HG02642 (cell line): ENCODE results near the gene BBS4.
A peak's percentile ranks its signal among the peaks of the same experiment; 100 is the strongest.
"Not testable (repeated sequence)": the region's sequence is repeated elsewhere in the genome, so short reads cannot be mapped to it uniquely, and the experiment has no call there.

ENCODE experiments used
- ATAC-seq: cut with Tn5 transposase; IDR thresholded peaks from one replicate; pipeline ENCODE4 v1.9.1; 2021; ENCODE audit warnings: mild to moderate bottlenecking; ENCODE audit not compliant: unreplicated experiment, poor library complexity

Gene BBS4

DNA sequence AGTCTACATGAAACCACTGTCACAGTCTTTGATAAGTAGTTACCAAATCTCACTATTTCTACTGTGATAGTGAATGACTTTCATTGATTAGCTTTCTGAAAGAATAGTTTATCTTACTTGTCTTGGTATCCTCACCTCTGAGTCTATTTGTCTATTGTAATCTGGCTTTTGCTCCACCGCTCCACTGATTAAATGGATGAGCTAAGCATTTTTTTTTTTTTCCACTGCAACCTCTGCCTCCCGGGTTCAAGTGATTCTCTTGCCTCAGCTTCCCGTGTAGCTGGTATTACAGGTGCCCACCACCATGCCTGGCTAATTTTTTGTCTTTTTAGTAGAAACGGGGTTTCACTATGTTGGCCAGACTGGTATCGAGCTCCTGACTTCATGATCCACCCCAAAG, 12.9 kb downstream of the BBS4 start:
- ATAC-seq: no peak

DNA sequence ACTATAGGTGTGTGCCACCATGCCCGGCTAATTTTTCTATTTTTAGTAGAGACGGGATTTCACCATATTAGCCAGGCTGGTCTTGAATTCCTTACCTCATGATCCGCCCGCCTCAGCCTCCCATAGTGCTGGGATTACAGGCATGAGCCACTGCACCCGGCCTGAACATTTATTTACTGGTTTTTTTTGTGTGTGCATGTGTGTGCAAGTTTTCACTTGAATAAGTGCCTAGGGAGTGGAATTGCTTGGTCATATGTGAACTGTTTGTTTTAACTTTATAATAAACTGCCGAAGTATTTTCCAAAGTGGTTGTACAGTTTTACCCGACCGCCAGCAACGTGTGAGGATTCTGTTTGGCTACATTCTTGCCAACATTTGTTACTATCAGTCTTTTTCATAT, 14.1 kb downstream of the BBS4 start:
- ATAC-seq: no peak

DNA sequence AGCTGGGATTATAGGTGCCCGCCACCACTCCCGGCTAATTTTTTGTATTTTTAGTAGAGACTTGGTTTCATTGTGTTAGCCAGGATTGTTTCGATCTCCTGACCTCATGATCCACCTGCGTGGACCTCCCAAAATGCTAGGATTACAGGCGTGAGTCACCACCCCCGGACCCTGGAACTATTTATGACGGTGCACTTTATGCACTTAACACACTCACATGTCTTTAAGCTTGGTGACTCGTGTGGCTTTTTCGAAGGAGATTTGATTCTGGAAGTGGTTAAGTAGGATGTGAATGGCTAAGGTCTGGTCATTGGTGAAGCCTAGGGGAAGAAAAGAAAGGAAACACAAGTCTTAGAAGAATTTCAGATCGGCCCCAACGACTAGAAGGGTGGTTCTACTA, 20.3 kb downstream of the BBS4 start:
- no peak for ATAC-seq

DNA sequence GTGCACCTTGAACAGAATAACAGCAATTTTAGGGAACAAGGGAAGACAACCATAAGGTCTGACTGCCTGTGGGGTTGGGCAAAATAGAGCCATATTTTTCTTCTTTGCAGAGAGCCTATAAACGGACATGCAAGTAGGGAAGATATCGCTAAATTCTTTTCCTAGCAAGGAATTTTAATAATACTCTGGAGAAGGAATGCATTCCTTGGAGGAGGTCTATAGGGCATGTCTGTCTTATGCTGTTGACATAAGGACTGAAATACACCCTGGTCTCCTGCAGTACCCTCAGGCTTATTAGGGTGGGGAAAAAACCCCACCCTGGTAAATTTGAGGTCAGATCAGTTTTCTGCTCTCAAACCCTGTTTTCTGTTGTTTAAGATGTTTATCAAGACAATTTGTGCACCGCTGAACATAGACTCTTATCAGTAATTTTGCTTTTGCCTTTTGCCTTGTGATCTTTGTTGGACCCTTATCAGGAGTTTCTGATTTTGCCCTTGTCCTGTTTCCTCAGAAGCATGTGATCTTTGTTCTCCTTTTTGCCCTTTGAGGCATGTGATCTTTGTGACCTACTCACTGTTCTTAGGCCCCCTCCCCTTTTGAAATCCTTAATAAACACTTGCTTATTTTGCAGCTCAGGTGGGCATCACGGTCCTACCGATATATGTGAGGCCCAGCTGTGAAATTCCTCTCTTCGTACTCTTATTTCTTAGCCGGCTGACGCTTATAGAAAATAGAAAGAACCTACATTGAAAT, 22.7 kb downstream of the BBS4 start:
- ATAC-seq: not testable (repeated sequence)

DNA sequence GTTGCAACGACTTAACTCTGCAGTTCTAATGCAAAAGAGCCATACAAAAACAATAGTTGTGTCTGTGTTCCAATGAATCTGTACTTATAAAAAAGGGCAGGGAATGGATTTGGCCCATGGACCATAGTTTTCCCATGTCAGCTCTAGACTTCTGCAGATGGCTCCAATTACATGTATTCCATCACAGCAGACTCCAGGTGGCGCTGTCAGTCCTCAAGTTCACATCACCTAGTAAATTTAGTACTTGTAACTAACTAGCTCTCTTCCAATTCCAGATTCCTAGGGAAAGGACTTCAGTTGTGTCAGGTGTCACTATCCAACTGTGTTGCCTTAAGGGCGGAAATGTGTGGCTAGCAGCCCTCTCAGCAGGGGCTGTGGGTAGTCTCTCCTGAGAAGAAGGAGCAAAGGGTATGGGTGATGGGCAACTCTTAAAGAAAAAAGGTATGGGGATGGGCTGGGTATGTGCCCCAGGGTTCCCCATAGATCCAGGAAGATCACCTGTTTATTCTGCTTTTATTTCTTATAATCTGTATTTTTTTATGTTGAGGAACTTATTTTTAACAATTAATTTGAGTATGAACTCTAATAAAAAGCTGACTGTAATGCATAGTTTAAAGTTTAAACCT, 36.2 kb downstream of the BBS4 start:
- ATAC-seq: no peak

DNA sequence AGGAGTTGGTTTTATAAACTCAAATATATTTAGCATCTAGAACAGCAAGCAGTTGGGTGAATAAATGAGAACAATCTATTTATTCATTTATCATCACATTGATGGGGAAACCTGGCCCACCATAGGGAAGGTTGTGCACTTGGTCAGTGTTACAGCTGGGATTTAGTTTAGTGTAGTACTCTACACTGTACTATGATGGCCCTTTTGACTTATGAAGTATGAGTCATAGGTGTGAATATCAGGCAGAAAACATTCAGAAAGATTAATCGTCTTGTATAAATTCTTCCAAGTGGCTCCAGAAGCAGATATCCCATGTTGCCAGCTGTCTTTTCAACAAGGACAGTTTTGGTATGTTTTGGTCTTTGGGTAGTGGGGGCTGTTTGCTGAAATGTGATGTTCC, 38.0 kb downstream of the BBS4 start:
- ATAC-seq: no peak

DNA sequence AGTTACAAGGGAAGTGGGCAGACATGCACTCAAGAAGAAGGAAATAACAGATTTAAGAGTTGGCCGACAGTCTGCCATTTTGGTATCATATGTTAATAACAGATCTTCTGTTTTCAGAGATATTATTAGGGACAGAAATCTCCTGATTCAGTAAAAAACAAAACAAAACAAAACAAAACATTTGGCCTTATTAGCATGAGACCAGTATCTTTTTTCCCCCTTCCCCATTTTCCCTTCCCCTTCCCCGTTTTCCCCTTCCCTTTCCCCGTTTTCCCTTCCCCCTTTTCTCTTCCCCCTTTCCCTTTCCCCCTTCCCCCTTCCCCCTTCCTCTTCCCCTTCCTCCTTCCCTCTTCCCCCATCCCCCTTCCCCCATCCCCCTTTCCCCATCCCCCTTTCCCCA, 39.4 kb downstream of the BBS4 start:
- ATAC-seq: no peak

DNA sequence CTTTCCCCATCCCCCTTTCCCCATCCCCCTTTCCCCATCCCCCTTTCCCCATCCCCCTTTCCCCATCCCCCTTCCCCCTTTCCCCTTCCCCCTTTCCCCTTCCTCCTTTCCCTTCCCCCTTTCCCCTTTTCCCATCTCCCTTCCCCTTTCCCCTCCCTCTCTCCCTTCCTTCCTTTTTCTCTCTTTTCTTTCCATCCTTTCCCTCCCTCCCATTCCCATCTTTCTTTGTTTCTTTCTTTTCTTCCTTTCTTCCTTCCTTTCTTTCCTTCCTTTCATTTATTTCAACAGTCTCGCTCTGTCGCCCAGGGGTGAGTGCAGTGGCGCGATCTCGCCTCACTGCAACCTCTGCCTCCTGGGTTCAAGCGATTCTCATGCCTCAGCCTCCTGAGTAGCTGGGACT, 39.8 kb downstream of the BBS4 start:
- ATAC-seq: not testable (repeated sequence)

DNA sequence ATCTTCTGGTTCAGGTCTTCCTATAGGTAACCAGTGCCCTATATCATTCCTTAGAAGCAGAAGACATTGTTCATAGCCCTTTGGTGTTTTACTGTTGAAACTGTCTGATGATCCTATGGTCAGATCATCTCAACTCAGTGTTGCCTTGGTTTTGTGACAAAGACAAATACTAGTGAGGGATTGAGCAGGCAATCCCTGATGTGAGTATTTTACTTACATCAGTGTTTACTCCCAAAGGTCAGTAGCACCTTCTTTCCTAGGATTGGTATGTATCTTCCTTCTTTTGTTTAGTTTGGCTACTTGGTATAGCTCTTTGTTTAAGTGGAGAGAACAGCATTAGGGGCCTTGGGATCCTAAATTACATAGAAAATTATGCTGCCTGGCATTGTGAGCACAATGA, 41.1 kb downstream of the BBS4 start:
- no peak for ATAC-seq

DNA sequence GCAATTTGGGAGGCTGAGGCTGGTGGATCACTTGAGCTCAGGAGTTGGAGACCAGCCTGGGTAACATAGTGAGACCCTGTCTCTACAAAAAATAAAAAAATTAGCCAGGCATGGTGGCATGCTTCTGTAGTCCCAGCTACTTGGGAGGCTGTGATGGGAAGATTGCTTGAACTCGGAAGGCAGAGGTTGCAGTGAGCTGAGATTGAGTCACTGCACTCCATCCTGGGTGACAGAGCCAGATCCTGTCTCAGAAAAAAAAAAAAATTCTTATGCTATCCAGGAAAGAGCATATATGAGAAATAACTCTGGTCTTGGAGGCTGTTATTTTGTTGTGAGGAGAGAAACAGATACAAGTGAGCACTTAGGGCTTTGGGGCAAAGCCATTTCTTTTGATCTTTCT, 42.2 kb downstream of the BBS4 start:
- not testable (repeated sequence) for ATAC-seq

DNA sequence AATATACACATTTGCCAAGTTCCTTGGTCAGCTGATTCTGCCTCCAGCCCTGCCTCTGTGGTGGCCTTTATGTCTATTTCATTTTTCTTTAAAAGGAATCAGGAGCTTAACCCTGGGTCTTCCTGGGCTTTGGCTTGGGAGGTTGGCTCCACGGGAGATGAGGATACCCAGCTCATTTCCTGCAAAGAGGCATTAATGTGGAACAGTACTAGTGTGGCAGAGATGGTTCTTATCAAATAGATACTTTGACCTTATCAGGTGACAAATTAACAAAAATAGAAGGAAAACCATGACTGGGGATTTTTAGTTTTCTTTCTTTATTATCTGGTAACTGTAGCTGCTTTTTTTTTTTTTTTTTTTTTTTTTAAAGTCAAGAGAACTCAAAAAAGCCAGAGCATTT, 42.8 kb downstream of the BBS4 start:
- no peak for ATAC-seq

DNA sequence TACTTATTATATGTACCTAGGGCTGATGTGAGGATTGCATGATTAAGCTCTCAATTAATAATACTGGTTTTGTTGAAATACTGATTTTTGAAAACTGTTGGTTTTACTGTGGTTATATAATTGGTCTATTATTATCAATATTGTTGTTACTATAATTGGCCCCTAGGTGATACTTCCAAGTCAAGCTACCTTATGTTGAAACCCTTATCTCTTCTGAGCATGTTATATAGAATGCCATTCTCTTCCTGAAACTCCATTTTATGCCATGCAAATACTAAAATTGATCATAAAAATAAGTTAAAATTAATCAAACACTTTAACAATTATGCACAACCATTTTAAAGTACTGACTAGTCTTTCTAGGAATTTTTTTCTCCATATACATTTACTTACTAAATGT, 46.1 kb downstream of the BBS4 start:
- ATAC-seq: no peak

DNA sequence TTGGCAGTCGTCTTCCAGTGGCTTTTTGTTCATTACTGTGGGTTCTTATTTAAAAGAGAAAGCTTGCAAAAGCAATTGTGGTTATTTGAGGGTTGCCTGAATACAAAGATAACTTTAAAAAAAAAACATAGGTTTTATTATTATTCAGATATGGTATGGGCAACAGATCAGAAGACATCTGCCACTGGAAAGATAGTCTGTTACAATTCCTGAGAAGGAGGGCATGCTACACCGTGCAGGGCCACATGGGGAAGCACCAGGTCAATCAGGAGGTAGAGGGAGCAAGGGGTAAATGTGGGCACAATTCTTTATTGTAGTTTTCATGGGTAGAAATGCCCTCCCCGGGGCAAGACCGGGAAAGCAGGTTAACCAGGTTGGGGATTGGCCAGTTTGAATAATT, 46.5 kb downstream of the BBS4 start:
- no peak for ATAC-seq

DNA sequence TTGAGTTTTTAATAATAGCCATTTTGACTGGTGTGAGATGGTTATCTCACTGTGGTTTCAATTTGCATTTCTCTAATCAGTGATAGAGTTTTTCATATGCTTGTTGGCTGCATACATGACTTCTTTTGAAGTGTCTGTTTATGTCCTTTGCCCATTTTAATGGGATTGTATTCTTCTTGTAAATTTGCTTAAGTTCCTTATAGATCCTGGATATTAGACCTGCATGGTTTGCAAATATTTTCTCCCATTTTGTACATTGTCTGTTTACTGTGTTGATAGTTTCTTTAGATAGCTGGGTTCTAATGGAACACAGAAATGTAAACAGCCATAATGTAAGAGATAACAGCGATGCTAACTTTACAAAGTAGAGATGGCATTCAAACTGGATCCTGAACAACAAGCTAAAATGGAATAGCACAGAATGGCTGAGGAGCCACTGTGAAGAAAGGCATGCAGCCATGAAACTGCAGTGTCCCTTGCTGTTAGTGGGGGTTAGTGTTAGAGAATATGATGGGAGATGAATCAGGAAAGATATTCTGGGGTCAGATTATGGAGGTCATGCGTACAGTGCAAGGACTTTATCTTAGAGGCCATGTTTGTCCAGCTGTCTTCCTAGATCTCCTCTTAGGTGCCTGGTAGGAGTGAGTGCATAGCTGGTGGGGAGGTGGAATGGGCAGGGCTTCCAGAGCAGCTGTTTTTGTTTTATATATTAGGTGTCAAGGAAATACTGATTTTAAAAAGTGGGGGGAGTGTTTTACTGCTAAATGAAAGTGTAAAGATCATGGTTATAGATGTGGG, 48.1 kb downstream of the BBS4 start:
- no peak for ATAC-seq

DNA sequence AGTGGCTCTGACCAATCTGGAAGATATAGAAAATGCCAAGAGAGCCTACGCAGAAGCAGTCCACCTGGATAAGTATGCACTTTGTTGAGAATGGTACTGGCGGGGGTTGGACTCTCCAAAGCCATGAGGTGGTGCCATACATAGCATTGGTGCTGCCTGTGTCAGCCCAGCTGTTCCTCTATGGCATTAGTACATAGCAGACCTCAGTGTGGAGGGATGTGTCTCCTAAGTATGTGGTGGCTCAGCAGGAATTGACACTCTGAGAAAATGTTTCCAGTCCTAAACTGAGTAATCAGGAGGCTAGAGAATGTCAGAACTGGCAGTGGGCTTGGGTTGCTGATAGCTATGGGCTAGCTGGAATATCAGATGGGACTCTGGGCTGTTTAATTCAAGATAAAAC, 49.1 kb downstream of the BBS4 start:
- ATAC-seq: no peak

DNA sequence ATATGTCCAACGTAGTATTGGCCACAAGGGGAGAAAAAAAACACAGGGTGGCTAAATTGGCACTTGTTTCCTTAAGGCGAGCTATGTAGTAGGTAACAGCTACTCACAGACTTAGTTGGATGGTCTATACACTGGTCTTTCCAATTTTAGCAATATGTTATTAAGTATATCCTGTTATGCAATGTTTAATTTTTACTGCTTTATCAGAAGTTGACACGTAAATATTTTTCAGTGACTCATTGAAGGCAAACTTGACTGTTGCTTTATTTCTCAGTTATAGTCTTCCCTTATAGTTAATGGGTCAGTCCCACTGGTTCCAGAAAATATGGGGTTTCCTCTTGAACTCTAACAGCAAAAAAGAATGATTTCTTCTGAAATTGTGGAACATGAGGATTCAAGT, 51.1 kb downstream of the BBS4 start:
- ATAC-seq: no peak

DNA sequence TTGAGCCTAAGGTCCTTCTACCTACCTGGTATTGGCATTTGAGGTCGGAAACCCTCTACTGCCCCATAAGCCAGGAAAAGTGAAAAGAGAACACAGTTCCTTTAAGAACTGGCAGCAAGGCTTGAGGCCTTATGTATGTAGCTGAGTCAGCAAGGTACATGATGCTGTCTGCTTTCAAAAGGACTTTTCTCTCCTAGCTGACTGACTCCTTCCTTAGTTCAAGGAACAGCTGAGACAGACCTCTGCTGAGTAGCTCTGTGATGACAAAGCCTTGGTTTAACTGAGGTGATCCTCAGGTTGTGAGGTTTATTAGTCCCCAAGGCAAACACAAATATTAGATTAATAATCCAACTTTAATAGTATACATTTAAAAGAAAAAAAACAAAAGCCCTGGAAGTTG, 51.7 kb downstream of the BBS4 start:
- ATAC-seq: no peak

DNA sequence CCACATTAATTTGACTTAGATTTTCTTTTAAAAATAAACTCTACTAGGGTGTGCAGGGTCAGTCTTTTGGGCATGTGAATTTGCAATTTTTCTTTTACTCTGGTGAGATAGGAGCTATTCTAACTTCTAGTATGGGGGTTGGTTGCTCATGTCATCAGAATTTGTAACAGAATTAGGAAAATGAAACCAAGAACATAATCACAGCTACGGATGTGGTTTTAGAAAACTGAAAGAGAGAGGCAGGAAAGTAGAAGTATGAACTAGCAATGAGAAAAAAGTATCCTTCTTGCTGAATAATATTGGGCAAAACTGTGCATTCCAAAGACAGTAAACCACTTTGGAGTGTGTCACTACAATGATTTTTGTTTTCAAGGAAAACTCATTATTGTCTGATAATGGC, 54.2 kb downstream of the BBS4 start:
- peak; percentile 76 for ATAC-seq

DNA sequence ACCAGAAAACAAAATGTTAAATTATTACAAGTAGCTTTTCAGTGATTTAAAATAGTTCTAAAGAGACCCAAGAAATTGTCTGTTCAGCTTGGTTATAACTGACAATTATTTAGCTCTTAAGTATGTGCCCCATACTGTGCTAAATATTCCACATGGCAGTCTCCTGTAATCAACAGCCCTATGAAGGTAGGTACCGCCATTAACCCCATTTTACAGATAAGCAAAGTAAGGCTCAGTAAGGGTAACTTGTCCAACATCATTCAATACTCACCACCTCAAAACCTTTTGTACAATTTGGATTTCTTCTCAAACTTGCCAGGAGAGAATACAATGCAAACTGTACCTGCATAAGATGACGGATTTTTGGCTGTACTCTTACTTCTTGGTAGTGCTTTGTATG, 63.7 kb downstream of the BBS4 start:
- no peak for ATAC-seq

DNA sequence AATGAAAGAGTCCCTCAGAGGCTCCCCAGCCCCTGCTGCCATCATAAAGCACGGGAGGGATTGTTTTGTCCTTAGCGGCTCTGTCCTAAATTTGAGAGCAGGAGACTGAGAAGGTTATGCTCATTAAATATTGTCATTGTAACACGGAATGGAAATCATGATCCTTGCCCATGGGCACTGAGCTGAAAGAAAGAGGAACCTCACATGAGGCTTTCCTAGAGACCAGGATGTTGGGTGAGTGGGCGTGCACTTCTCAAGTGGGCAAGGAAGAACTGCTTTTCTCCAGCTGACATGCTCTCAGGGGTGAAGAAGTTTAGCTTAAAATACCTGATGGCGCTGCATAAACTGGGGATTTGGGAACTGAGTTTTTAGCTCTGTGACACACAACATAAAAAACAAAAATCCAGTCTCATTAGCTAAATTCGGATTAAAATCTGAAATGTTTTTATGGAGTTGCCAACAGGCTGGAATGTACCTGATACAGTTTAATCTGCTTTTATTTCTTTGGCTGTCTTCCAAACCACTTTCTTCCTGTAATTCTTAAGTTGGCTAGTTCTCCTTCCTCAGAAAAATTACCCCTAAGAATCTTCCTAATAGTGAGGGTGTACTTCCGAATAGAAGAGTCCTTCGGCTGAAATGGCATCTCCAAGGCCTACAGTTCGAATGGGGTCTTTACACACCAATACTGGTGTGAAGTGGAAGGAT, 65.9 kb downstream of the BBS4 start:
- ATAC-seq: no peak

DNA sequence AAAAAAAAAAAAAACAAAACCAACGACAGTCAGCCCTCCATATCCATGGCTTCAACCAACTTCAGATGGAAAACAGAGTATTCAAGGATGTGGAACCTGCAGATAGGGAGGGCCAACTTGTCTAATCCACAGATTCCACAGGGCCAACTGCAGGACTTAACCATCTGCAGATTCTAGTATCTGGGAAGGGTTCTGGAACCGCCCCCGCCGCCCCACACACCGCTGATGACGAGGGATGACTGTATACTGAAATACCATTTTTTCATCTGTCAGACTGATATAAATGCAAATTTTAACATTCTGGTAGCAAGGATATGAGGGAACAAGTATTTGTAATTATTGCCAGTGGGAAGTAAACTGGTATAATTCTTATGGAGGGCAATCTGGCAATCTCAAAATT, 68.1 kb downstream of the BBS4 start:
- ATAC-seq: no peak
